GM12891 (cell line): Measurements from ENCODE around the gene SNX20.

Source experiments
- POLR2AphosphoS5 ChIP-seq: IDR thresholded peaks from 2 replicates; pipeline ENCODE4 v1.6.1; 2011; ENCODE audit warnings: low read depth, low read length, control low read depth
- TAF1 ChIP-seq: IDR thresholded peaks from 2 replicates; pipeline ENCODE4 v1.6.1; 2011; ENCODE audit warnings: low read depth, low read length, control low read depth

GRCh38 chr16:50675686-50676610 lies 5.2 kb downstream of the SNX20 start:
- TF ChIP-seq TAF1 (no peak), POLR2AphosphoS5 (no peak)
